Hepatocyte (in vitro differentiated cells): Measurements from ENCODE around the gene UBE2O. TPM values are rescaled to one million over a fixed set of nuclear protein-coding genes. Genes with fewer than 3 reads are reported as not detected.

Experiments used
- DNase-seq: peaks from one replicate; pipeline ENCODE4 v3.0.0-alpha.2; 2016; ENCODE audit warnings: low spot score
- H2AFZ ChIP-seq: fragments of 200-600 bp; sonication (generic); 2 replicates; pipeline ENCODE4 v1.6.0; 2016; ENCODE audit warnings: antibody characterized with exemption, mild to moderate bottlenecking
- H3K27ac ChIP-seq: fragments of 200-600 bp; sonication (generic); 2 replicates; pipeline ENCODE4 v1.5.1; 2016; ENCODE audit warnings: mild to moderate bottlenecking
- H3K27me3 ChIP-seq: fragments of 200-600 bp; sonication (generic); 2 replicates; pipeline ENCODE4 v1.6.1; 2016
- H3K36me3 ChIP-seq: fragments of 200-600 bp; sonication (generic); replicated peaks from 2 replicates; pipeline ENCODE4 v1.5.1; 2016; ENCODE audit warnings: low read depth; ENCODE audit not compliant: insufficient read depth
- H3K4me1 ChIP-seq: fragments of 200-600 bp; sonication (generic); 2 replicates; pipeline ENCODE4 v1.5.1; 2016; ENCODE audit warnings: mild to moderate bottlenecking, moderate library complexity; ENCODE audit not compliant: insufficient read depth
- H3K4me2 ChIP-seq: fragments of 200-600 bp; sonication (generic); 2 replicates; pipeline ENCODE4 v1.6.0; 2016
- H3K4me3 ChIP-seq: fragments of 200-600 bp; sonication (generic); 2 replicates; pipeline ENCODE4 v1.5.1; 2016; ENCODE audit warnings: mild to moderate bottlenecking
- H3K79me2 ChIP-seq: fragments of 200-600 bp; sonication (generic); 2 replicates; pipeline ENCODE4 v1.6.0; 2017; ENCODE audit warnings: mild to moderate bottlenecking
- H3K9me2 ChIP-seq: fragments of 200-600 bp; sonication (generic); replicated peaks from 2 replicates; pipeline ENCODE4 v1.6.0; 2017; ENCODE audit warnings: mild to moderate bottlenecking; ENCODE audit not compliant: insufficient read depth
- H3K9me3 ChIP-seq: fragments of 200-600 bp; sonication (generic); 2 replicates; pipeline ENCODE4 v1.5.1; 2016; ENCODE audit warnings: low read depth, mild to moderate bottlenecking
- H4K20me1 ChIP-seq: fragments of 200-600 bp; sonication (generic); 2 replicates; pipeline ENCODE4 v1.6.0; 2016; ENCODE audit warnings: mild to moderate bottlenecking; ENCODE audit not compliant: insufficient read depth, poor library complexity, severe bottlenecking
- CTCF ChIP-seq: fragments of 200-600 bp; sonication (generic); IDR thresholded peaks from 2 replicates; pipeline ENCODE4 v1.5.1; 2016; ENCODE audit warnings: antibody characterized with exemption, mild to moderate bottlenecking; ENCODE audit not compliant: poor library complexity
- EZH2 ChIP-seq: fragments of 200-600 bp; sonication (generic); IDR thresholded peaks from 2 replicates; pipeline ENCODE4 v1.6.1; 2016; ENCODE audit warnings: antibody characterized with exemption, mild to moderate bottlenecking, borderline replicate concordance
- EZH2phosphoT487 ChIP-seq: fragments of 200-600 bp; sonication (generic); IDR thresholded peaks from one replicate; pipeline ENCODE4 v1.6.1; 2018; ENCODE audit warnings: antibody characterized with exemption, mild to moderate bottlenecking, low read depth, moderate library complexity; ENCODE audit not compliant: unreplicated experiment, severe bottlenecking
- WGBS: methylation state at CpG from one replicate; pipeline ENCODE4 v1.1.6; 2016; ENCODE audit warnings: low lambda C conversion rate; ENCODE audit errors: missing lambda C conversion rate; 5-methylcytosine and 5-hydroxymethylcytosine counted together
- polyA plus RNA-seq: library from polyadenylated mRNA; unstranded; fragments of >200 nt; fragmentation: Nextera tagmentation; extraction: Ambion mirVana; gene quantifications from 2 replicates; pipeline ENCODE4 v1.2.1, GENCODE V29; 2016
- total RNA-seq: library from RNA; depleted of rRNA; stranded (reverse); fragments of >200 nt; gene quantifications from 2 replicates; pipeline ENCODE4 v1.2.3, GENCODE V29; 2014

UBE2O gene
- total and polyA plus RNA-seq, 2 experiments from 2014 or later, result 9.7 to 15.2 TPM

DNA sequence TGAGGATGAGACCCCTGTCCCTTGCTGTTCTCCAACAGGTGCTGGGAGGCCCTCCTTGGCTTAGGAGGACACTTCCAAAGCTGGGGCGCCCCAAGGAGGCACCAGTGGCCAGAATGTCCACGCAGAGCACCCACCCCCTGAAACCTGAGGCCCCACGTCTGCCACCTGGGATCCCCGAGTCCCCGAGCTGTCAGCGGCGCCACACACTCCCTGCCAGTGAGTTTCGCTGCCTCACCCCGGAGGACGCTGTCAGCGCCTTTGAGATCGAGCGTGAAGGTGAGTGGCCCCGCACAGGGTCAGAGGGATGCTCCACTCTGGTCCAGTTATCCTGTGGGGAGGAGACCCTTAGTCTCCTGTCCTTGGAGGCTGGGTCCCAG is 15.7 kb upstream of the UBE2O start:
- Histone ChIP-seq H3K4me1 (peaks cover 6% of the 10 kb centered on the region), H3K27me3 (no peaks in the 10 kb centered on the region), H3K4me3 (no peak overlapping the region), H3K36me3 (no peaks in the 10 kb centered on the region), H3K4me2 (no peak overlapping the region), H3K79me2 (no peaks in the 10 kb centered on the region), H3K9me2 (no peaks in the 10 kb centered on the region), H3K27ac (no peak overlapping the region), H4K20me1 (no peaks in the 10 kb centered on the region), H2AFZ (no peak overlapping the region), H3K9me3 (no peaks in the 10 kb centered on the region)
- WGBS, result 98% methylated on average over 13 of the region's 14 CpGs
- no peak for TF ChIP-seq EZH2phosphoT487
- TF ChIP-seq EZH2, result no peak
- no peak for TF ChIP-seq CTCF
- DNase-seq, result no peak

GRCh38 chr17:76467809-76468633 is 15.1 kb upstream of the UBE2O start:
- H4K20me1 ChIP-seq, result no peaks in the 10 kb centered on the region
- H3K4me1 ChIP-seq, result peaks cover 6% of the 10 kb centered on the region
- no peaks in the 10 kb centered on the region for H3K36me3 ChIP-seq
- WGBS, result 88% methylated on average over 7 of the region's 8 CpGs
- H3K79me2 ChIP-seq, result no peaks in the 10 kb centered on the region
- no peak overlapping the region for H2AFZ ChIP-seq
- no peak for TF ChIP-seq EZH2
- TF ChIP-seq EZH2phosphoT487, result no peak
- TF ChIP-seq CTCF, result no peak
- no peak for DNase-seq
- no peak overlapping the region for H3K27ac ChIP-seq
- no peak overlapping the region for H3K4me2 ChIP-seq
- H3K9me3 ChIP-seq, result no peaks in the 10 kb centered on the region
- H3K9me2 ChIP-seq, result no peaks in the 10 kb centered on the region
- H3K4me3 ChIP-seq, result no peak overlapping the region
- H3K27me3 ChIP-seq, result no peaks in the 10 kb centered on the region

GRCh38 chr17:76467366-76467765 is 14.4 kb upstream of the UBE2O start, which contains the start of gene AANAT:
TSS of gene AANAT (plus strand) at chr17:76467603. CDS start at chr17:76468747, 1,144 bp downstream.
- TF ChIP-seq EZH2phosphoT487, result no peak
- no peak for TF ChIP-seq CTCF
- TF ChIP-seq EZH2, result no peak
- no peaks in the 10 kb centered on the region for H3K27me3 ChIP-seq
- no peaks in the 10 kb centered on the region for H4K20me1 ChIP-seq
- no peaks in the 10 kb centered on the region for H3K79me2 ChIP-seq
- no peak within 1 kb of the TSS for H2AFZ ChIP-seq
- H3K4me3 ChIP-seq, result no peak within 1 kb of the TSS
- no peak for DNase-seq
- H3K4me2 ChIP-seq, result no peak within 1 kb of the TSS
- no peak within 1 kb of the TSS for H3K27ac ChIP-seq
- H3K9me3 ChIP-seq, result no peaks in the 10 kb centered on the region
- peaks cover 6% of the 10 kb centered on the region for H3K4me1 ChIP-seq
- H3K9me2 ChIP-seq, result no peaks in the 10 kb centered on the region
- WGBS, result 45% methylated on average over 11 of the region's 11 CpGs
- no peaks in the 10 kb centered on the region for H3K36me3 ChIP-seq
